DOHH2 (cell line): Measurements from ENCODE around the gene HCFC1R1.

ENCODE experiments used
- CTCF ChIP-seq: fragments of 200-600 bp; sonication (generic); IDR thresholded peaks from one replicate; pipeline ENCODE4 v1.5.1; 2014; ENCODE audit warnings: antibody characterized with exemption, mild to moderate bottlenecking, low read depth, low read length; ENCODE audit not compliant: poor library complexity, severe bottlenecking
- EZH2phosphoT487 ChIP-seq: fragments of 200-600 bp; sonication (generic); IDR thresholded peaks from 2 replicates; pipeline ENCODE4 v1.6.1; 2017; ENCODE audit warnings: borderline replicate concordance, mild to moderate bottlenecking, antibody characterized with exemption, low read length, moderate library complexity, mixed read lengths

GRCh38 chr16:3014971-3015370 lies 8.8 kb downstream of the HCFC1R1 start:
- TF ChIP-seq CTCF (no peak), EZH2phosphoT487 (no peak)
